Mesodermal cell (in vitro differentiated cells): ENCODE data around the gene ATP8B1.

Experiments used
- H3K27ac ChIP-seq: 2 replicates; pipeline ENCODE4 v1.7.0; 2013; ENCODE audit warnings: mild to moderate bottlenecking, low read depth, low read length, moderate library complexity; ENCODE audit not compliant: severe bottlenecking
- H3K36me3 ChIP-seq: 2 replicates; pipeline ENCODE4 v1.7.1; 2013; ENCODE audit warnings: mild to moderate bottlenecking, low read length, moderate library complexity; ENCODE audit not compliant: control insufficient read depth, insufficient read depth
- H3K4me1 ChIP-seq: one replicate; pipeline ENCODE4 v1.7.1; 2013; ENCODE audit warnings: mild to moderate bottlenecking, low read length; ENCODE audit not compliant: insufficient read depth, control insufficient read depth, poor library complexity, severe bottlenecking
- H3K4me3 ChIP-seq: 2 replicates; pipeline ENCODE4 v1.7.0; 2013; ENCODE audit warnings: low read length, control low read depth, mild to moderate bottlenecking; ENCODE audit not compliant: insufficient read depth, poor library complexity, severe bottlenecking; ENCODE audit errors: extremely low read depth
- H3K9me3 ChIP-seq: 2 replicates; pipeline ENCODE4 v1.7.1; 2013; ENCODE audit warnings: mild to moderate bottlenecking, low read length, moderate library complexity; ENCODE audit not compliant: control insufficient read depth
- WGBS, 2 experiments: methylation state at CpG; one replicate each; pipeline ENCODE4 v1.1.5; 2013; ENCODE audit warnings: missing lambda C conversion rate in 2 of 2; ENCODE audit not compliant: insufficient coverage in 2 of 2; 5-methylcytosine and 5-hydroxymethylcytosine counted together

Gene ATP8B1

GRCh38 chr18:57624988-57625387 lies 178.1 kb downstream of the ATP8B1 start:
- no peaks in the 10 kb centered on the region for H3K9me3 ChIP-seq
- peaks cover 2% of the 10 kb centered on the region for H3K36me3 ChIP-seq
- no peak overlapping the region for H3K27ac ChIP-seq
- H3K4me3 ChIP-seq: no peak overlapping the region
- H3K4me1 ChIP-seq: peaks cover 12% of the 10 kb centered on the region
- 94 to 100% methylated on average over 2 to 3 of the region's 4 CpGs for WGBS, 2 experiments

GRCh38 chr18:57621246-57621604 lies 181.9 kb downstream of the ATP8B1 start:
- Histone ChIP-seq H3K27ac (peak overlapping the region; percentile 91), H3K4me3 (peak overlapping the region; percentile 75), H3K36me3 (peaks cover 38% of the 10 kb centered on the region), H3K4me1 (no peaks in the 10 kb centered on the region), H3K9me3 (no peaks in the 10 kb centered on the region)
- 2 to 4% methylated on average over 17 to 19 of the region's 20 CpGs for WGBS, 2 experiments

GRCh38 chr18:57619876-57620275 lies 183.2 kb downstream of the ATP8B1 start:
- no peak overlapping the region for H3K4me3 ChIP-seq
- H3K27ac ChIP-seq: no peak overlapping the region
- WGBS, 2 experiments: 88% methylated on average over 1 to 2 of the region's 3 CpGs
- no peaks in the 10 kb centered on the region for H3K4me1 ChIP-seq
- peaks cover 48% of the 10 kb centered on the region for H3K36me3 ChIP-seq
- no peaks in the 10 kb centered on the region for H3K9me3 ChIP-seq

- no peak overlapping the region for H3K4me3 ChIP-seq
- H3K4me1 ChIP-seq: no peaks in the 10 kb centered on the region
- H3K36me3 ChIP-seq: peaks cover 58% of the 10 kb centered on the region
- no peaks in the 10 kb centered on the region for H3K9me3 ChIP-seq
- no peak overlapping the region for H3K27ac ChIP-seq
- 93 to 95% methylated on average over 2 of the region's 3 CpGs for WGBS, 2 experiments
Observed at GRCh38 chr18:57618910-57619309, 184.2 kb downstream of the ATP8B1 start.

GRCh38 chr18:57603871-57604270 lies 199.2 kb downstream of the ATP8B1 start:
- Histone ChIP-seq H3K4me1 (no peaks in the 10 kb centered on the region), H3K36me3 (peaks cover 95% of the 10 kb centered on the region), H3K4me3 (no peak overlapping the region), H3K27ac (no peak overlapping the region), H3K9me3 (no peaks in the 10 kb centered on the region)
- WGBS, 2 experiments: 80% methylated on average over 1 of the region's 1 CpG; no CpG with 5 or more reads in 1 of the 2 experiments
